Embryonic facial prominence (tissue), 1 donor: Measurements from ENCODE around the gene TAF11L2.
"Not testable (repeated sequence)": the region's sequence is repeated elsewhere in the genome, so short reads cannot be mapped to it uniquely, and the experiment has no call there.

Source experiments
- DNase-seq: peaks from one replicate; pipeline ENCODE4 v3.0.0-alpha.2; 2016; ENCODE audit errors: extremely low spot score

The TAF11L2 gene

DNA sequence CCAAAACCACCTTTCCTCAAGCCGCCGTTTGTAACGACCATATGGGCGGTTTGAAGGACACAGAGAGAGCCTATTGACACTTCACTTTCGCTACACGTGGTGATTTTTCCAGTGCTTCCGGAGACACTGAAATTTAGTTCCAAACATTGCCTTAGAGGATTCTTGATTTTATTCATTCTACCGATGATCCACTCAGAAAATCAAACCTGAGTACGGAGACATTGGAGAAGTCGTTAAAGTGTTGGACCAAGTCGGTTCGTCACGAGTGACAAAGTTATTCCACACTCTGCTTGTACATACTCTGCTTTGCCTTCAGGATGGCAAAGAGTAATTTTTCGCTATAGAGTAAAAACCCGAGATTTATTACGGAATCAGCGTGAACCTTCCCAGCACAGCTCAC, 28.5 kb downstream of the TAF11L2 start:
- DNase-seq: not testable (repeated sequence)

- DNase-seq: not testable (repeated sequence)
Measured at GRCh38 chr5:17528369-17528768, 30.3 kb downstream of the TAF11L2 start, which contains the start of gene TAF11L6. TSS of gene TAF11L6 (plus strand) at chr5:17528669.
